H7 (cell line): ENCODE measurements around the gene ADGB. TPM values are rescaled to one million over a fixed set of nuclear protein-coding genes. Genes with fewer than 3 reads are reported as not detected.

Source experiments
- DNase-seq: peaks from one replicate; pipeline ENCODE4 v3.0.0; 2012
- H3K27me3 ChIP-seq: 2 replicates; pipeline ENCODE4 v1.6.0; 2011; ENCODE audit warnings: mild to moderate bottlenecking, low read length; ENCODE audit not compliant: control insufficient read depth, insufficient read depth
- H3K36me3 ChIP-seq: replicated peaks from 2 replicates; pipeline ENCODE4 v1.5.1; 2011; ENCODE audit warnings: low read length; ENCODE audit not compliant: control insufficient read depth, insufficient read depth
- H3K4me3 ChIP-seq: 2 replicates; pipeline ENCODE4 v1.5.1; 2011; ENCODE audit warnings: low read depth, mild to moderate bottlenecking, control low read depth, low read length, moderate library complexity; ENCODE audit not compliant: insufficient read depth
- total RNA-seq: library from RNA; depleted of rRNA; stranded (reverse); fragments of >200 nt; shearing (Covaris generic); gene quantifications from 2 replicates; pipeline ENCODE4 v1.2.3, GENCODE V29; 2014; rRNA removed

The ADGB gene
- total RNA-seq, 1 experiment from 2014 or later: not detected

GRCh38 chr6:146864300-146864699 is 265.5 kb downstream of the ADGB start:
- no peak for DNase-seq
- Histone ChIP-seq H3K36me3 (no peaks in the 10 kb centered on the region), H3K4me3 (no peak overlapping the region), H3K27me3 (no peaks in the 10 kb centered on the region)

GRCh38 chr6:146864885-146865284 is 266.1 kb downstream of the ADGB start:
- Histone ChIP-seq H3K4me3 (no peak overlapping the region), H3K36me3 (no peaks in the 10 kb centered on the region), H3K27me3 (no peaks in the 10 kb centered on the region)
- DNase-seq: no peak

Other genes starting within 250 kb of the ADGB start
- 7.6 and 10.5 TPM in 2 replicates for gene RAB32, start 55.1 kb upstream of the ADGB start, total RNA-seq